Measurements from ENCODE around the gene DLST.
A peak's percentile ranks its signal among the peaks of the same experiment; 100 is the strongest.

DLST gene

GRCh38 chr14:74881431-74882102 is at the start of gene DLST:
Gene DLST (plus strand): TSS chr14:74881916. CDS start chr14:74881954, 38 bp downstream.
- peak; percentile 78 to 81 for DNase-seq (ENCODE audit: low read depth in 2 of 2)

- no peak for DNase-seq (ENCODE audit: low read depth in 2 of 2)
These were observed 48.9 kb upstream of the DLST start for GRCh38 chr14:74832849-74833248.

- no peak for DNase-seq (ENCODE audit: low read depth in 2 of 2)
These were observed 46.9 kb upstream of the DLST start for GRCh38 chr14:74834692-74835392.

GRCh38 chr14:74835645-74836250 is 46.0 kb upstream of the DLST start:
- DNase-seq (ENCODE audit: low read depth in 2 of 2) = no peak

GRCh38 chr14:74836251-74836960 is 45.3 kb upstream of the DLST start:
- no peak for DNase-seq (ENCODE audit: low read depth in 2 of 2)

- no peak for DNase-seq (ENCODE audit: low read depth in 2 of 2)
These were observed 43.5 kb upstream of the DLST start for GRCh38 chr14:74838166-74838565.

- no peak for DNase-seq (ENCODE audit: low read depth in 2 of 2)
These were observed 41.1 kb upstream of the DLST start for GRCh38 chr14:74840603-74841030.

GRCh38 chr14:74841230-74842207 is 40.2 kb upstream of the DLST start:
- DNase-seq (ENCODE audit: low read depth in 2 of 2) = no peak

GRCh38 chr14:74843653-74844052 is 38.1 kb upstream of the DLST start:
- DNase-seq (ENCODE audit: low read depth in 2 of 2) = no peak

GRCh38 chr14:74846168-74846567 is 35.5 kb upstream of the DLST start:
- no peak for DNase-seq (ENCODE audit: low read depth in 2 of 2)

- no peak for DNase-seq (ENCODE audit: low read depth in 2 of 2)
These were observed 34.6 kb upstream of the DLST start for GRCh38 chr14:74846968-74847665.

- no peak for DNase-seq (ENCODE audit: low read depth in 2 of 2)
These were observed 32.9 kb upstream of the DLST start for GRCh38 chr14:74848768-74849167.

- no peak for DNase-seq (ENCODE audit: low read depth in 2 of 2)
These were observed 28.7 kb upstream of the DLST start for GRCh38 chr14:74852922-74853530.

GRCh38 chr14:74853581-74853980 is 28.1 kb upstream of the DLST start:
- DNase-seq (ENCODE audit: low read depth in 2 of 2) = no peak

- DNase-seq (ENCODE audit: low read depth in 2 of 2) = no peak
These were observed 26.7 kb upstream of the DLST start for GRCh38 chr14:74855021-74855420.

- no peak for DNase-seq (ENCODE audit: low read depth in 2 of 2)
These were observed 25.8 kb upstream of the DLST start for GRCh38 chr14:74855945-74856344.

GRCh38 chr14:74856366-74856765 is 25.4 kb upstream of the DLST start:
- DNase-seq (ENCODE audit: low read depth in 2 of 2) = no peak

- no peak for DNase-seq (ENCODE audit: low read depth in 2 of 2)
These were observed 23.7 kb upstream of the DLST start for GRCh38 chr14:74858022-74858421.

- DNase-seq (ENCODE audit: low read depth in 2 of 2) = no peak
These were observed 21.8 kb upstream of the DLST start for GRCh38 chr14:74859757-74860552.
